GM12878 (cell line): ENCODE measurements around the gene MARCHF10. TPM values are rescaled to one million over a fixed set of nuclear protein-coding genes. Genes with fewer than 3 reads are reported as not detected.

Source experiments
- ATAC-seq: fragments of 200-7000 bp; cut with Tn5 transposase; 3 replicates; pipeline ENCODE4 v1.9.1; 2020; ENCODE audit warnings: mild to moderate bottlenecking, moderate library complexity
- BruUV-seq: library from RNA; stranded (reverse); fragments of 400-500 nt; replicated peaks from 2 replicates; lab custom pipeline; 2021; lab: Mats Ljungman, UMichigan
- CTCF ChIA-PET: fragments of 300-600 bp; sonication (Branson Sonifier 250); formaldehyde crosslinking; extraction: SDS; loops from one replicate; lab custom pipeline; 2021; ENCODE audit warnings: inconsistent platforms; lab: Yijun Ruan, JAX
- POLR2A ChIA-PET: fragments of 350-600 bp; formaldehyde crosslinking; extraction: SDS; loops from one replicate; lab custom pipeline; 2021; ENCODE audit warnings: inconsistent platforms; lab: Charles Lee
- RAD21 ChIA-PET: fragments of 300-600 bp; sonication (Branson Sonifier 250); formaldehyde crosslinking; loops from one replicate; lab custom pipeline; 2023; ENCODE audit warnings: antibody characterized with exemption; ENCODE audit not compliant: unreplicated experiment; lab: Charles Lee
- SMC1A ChIA-PET: fragments of 300-600 bp; sonication (Branson Sonifier 250); formaldehyde crosslinking; loops from one replicate; lab custom pipeline; 2023; ENCODE audit not compliant: unreplicated experiment, uncharacterized antibody; lab: Charles Lee
- DNase-seq: peaks from one replicate; pipeline ENCODE4 v3.0.0-alpha.2; 2011; ENCODE audit warnings: low read depth, low spot score
- FAIRE-seq: peaks from 3 replicates; lab custom pipeline; 2011; peaks lifted over from hg19 to GRCh38; lab: Jason Lieb, UNC
- H2AFZ ChIP-seq: 2 replicates; pipeline ENCODE4 v1.6.0; 2011; ENCODE audit warnings: low read depth, low read length, control low read depth; ENCODE audit not compliant: control insufficient read depth
- H3K27ac ChIP-seq: 2 replicates; pipeline ENCODE4 v1.5.1; 2011; ENCODE audit warnings: control low read depth; ENCODE audit not compliant: control insufficient read depth, insufficient read depth
- H3K27me3 ChIP-seq, 2 experiments: replicated peaks in 1 of 2; 2 replicates each; pipeline versions ENCODE4 v1.6.0 to v1.6.1; 2011; ENCODE audit warnings: low read length in 1 of 2; ENCODE audit not compliant: control insufficient read depth in 2 of 2, insufficient read depth in 2 of 2
- H3K36me3 ChIP-seq, 2 experiments: 2 replicates each; pipeline ENCODE4 v1.5.1; 2011; ENCODE audit warnings: low read length in 1 of 2; ENCODE audit not compliant: control insufficient read depth in 2 of 2, insufficient read depth in 2 of 2
- H3K4me1 ChIP-seq: 2 replicates; pipeline ENCODE4 v1.6.1; 2011; ENCODE audit warnings: mild to moderate bottlenecking, low read length, moderate library complexity, mixed read lengths; ENCODE audit not compliant: control insufficient read depth, insufficient read depth
- H3K4me2 ChIP-seq: 2 replicates; pipeline ENCODE4 v1.6.0; 2011; ENCODE audit warnings: control low read depth; ENCODE audit not compliant: control insufficient read depth, insufficient read depth
- H3K4me3 ChIP-seq: fragments of 200-600 bp; sonication (generic); 2 replicates; pipeline ENCODE4 v1.5.1; 2016
- H3K79me2 ChIP-seq: 2 replicates; pipeline ENCODE4 v1.6.0; 2011; ENCODE audit warnings: low read length; ENCODE audit not compliant: control insufficient read depth, insufficient read depth
- H3K9ac ChIP-seq: 2 replicates; pipeline ENCODE4 v1.8.0; 2011; ENCODE audit warnings: low read length, control low read depth, mixed read lengths; ENCODE audit not compliant: control insufficient read depth, insufficient read depth
- H3K9me3 ChIP-seq: replicated peaks from 3 replicates; pipeline ENCODE4 v1.5.1; 2011; ENCODE audit warnings: mild to moderate bottlenecking, low read length; ENCODE audit not compliant: control insufficient read depth, insufficient read depth
- H4K20me1 ChIP-seq: 2 replicates; pipeline ENCODE4 v1.6.0; 2011; ENCODE audit not compliant: control insufficient read depth, insufficient read depth
- BCL11A ChIP-seq: IDR thresholded peaks from 2 replicates; pipeline ENCODE4 v1.6.1; 2011; ENCODE audit warnings: low read depth, low read length
- CREB1 ChIP-seq: IDR thresholded peaks from 2 replicates; pipeline ENCODE4 v1.6.1; 2012; ENCODE audit warnings: low read depth, mild to moderate bottlenecking, inconsistent platforms
- ETV6 ChIP-seq, 2 experiments: fragments of 450-650 bp in 1 of 2; IDR thresholded peaks in 1 of 2; conservative IDR thresholded peaks in 1 of 2; 2 replicates each; pipeline ENCODE4 v1.6.1; 2014; ENCODE audit warnings: antibody characterized with exemption in 1 of 2, borderline replicate concordance in 1 of 2, low read depth in 1 of 2, mild to moderate bottlenecking in 1 of 2, moderate library complexity in 1 of 2
- GATAD2B ChIP-seq: fragments of 450-650 bp; conservative IDR thresholded peaks from 2 replicates; pipeline ENCODE4 v1.6.1; 2017; ENCODE audit warnings: low read depth, mild to moderate bottlenecking, moderate library complexity
- IRF3 ChIP-seq: fragments of 450-650 bp; IDR thresholded peaks from 2 replicates; pipeline ENCODE4 v1.6.1; 2014; ENCODE audit warnings: mild to moderate bottlenecking
- MTA2 ChIP-seq: fragments of 450-650 bp; IDR thresholded peaks from 2 replicates; pipeline ENCODE4 v1.6.1; 2016; ENCODE audit warnings: low read depth, mild to moderate bottlenecking, moderate library complexity
- MYB ChIP-seq: fragments of 150-350 bp; IDR thresholded peaks from 2 replicates; pipeline ENCODE4 v1.6.1; 2014; ENCODE audit warnings: mild to moderate bottlenecking, low read depth, low read length, borderline replicate concordance
- REST ChIP-seq: IDR thresholded peaks from 2 replicates; pipeline ENCODE4 v1.6.1; 2012; ENCODE audit warnings: mild to moderate bottlenecking, low read depth, low read length
- TCF3 ChIP-seq: IDR thresholded peaks from 2 replicates; pipeline ENCODE4 v1.6.1; 2012; ENCODE audit warnings: low read depth, mild to moderate bottlenecking, low read length, borderline replicate concordance; ENCODE audit not compliant: insufficient read depth
- ZNF384 ChIP-seq: IDR thresholded peaks from 2 replicates; pipeline ENCODE4 v1.6.1; 2012; ENCODE audit warnings: low read depth, mild to moderate bottlenecking, low read length, improper control_type of control experiment, borderline replicate concordance
- WGBS: methylation state at CpG from one replicate; pipeline ENCODE4 v1.1.6; 2016; ENCODE audit warnings: low lambda C conversion rate; ENCODE audit not compliant: insufficient replicate concordance, insufficient coverage; ENCODE audit errors: missing lambda C conversion rate; 5-methylcytosine and 5-hydroxymethylcytosine counted together
- in situ Hi-C: fragments of 300-500 bp; cut with MboI; formaldehyde crosslinking; loops from 9 replicates; pipeline ENCODE4 v1.14.3; 2018; ENCODE audit warnings: mixed read lengths
- intact Hi-C: fragments of 100-400 bp; cut with micrococcal nuclease; formaldehyde crosslinking; loops from one replicate; pipeline ENCODE4 v1.14.2; 2022; ENCODE audit not compliant: unreplicated experiment
- polyA plus RNA-seq, 11 experiments: library from polyadenylated mRNA; depleted of rRNA in 4 of 11; unstranded in 6 of 11; stranded (reverse) in 5 of 11; fragments of >200 nt; fragmentation: Nextera tagmentation in 4 of 11; fragmentation: Illumina TruSeq in 1 of 11; extraction: Ambion mirVana in 4 of 11; extraction: Trizol in 1 of 11; gene quantifications; 1 replicate in 1 of 11; 2 replicates in 10 of 11; pipeline versions ENCODE4 v1.2.1 to v1.2.3, GENCODE V29; 2011 to 2016; ENCODE audit warnings: inconsistent platforms in 2 of 11, missing spikeins in 2 of 11, low read depth in 1 of 11
- total RNA-seq, 4 experiments: library from RNA; depleted of rRNA in 3 of 4; stranded (reverse); fragments of >200 nt in 3 of 4; fragmentation: Illumina TruSeq in 1 of 4; extraction: Trizol in 1 of 4; gene quantifications; 2 replicates each; pipeline versions ENCODE4 v1.2.1 to v1.2.3, GENCODE V29; 2013 to 2021
- TF ChIP-seq, protein P1 (sequence below): fragments of 450-650 bp; IDR thresholded peaks from 2 replicates; pipeline ENCODE4 v1.6.1; 2017; ENCODE audit warnings: antibody characterized with exemption, mild to moderate bottlenecking, moderate library complexity
- TF ChIP-seq, protein P2 (sequence below): IDR thresholded peaks from 2 replicates; pipeline ENCODE4 v1.6.1; 2012; ENCODE audit warnings: low read depth, low read length, improper control_type of control experiment

MARCHF10 gene
- total and polyA plus RNA-seq, 10 of the 15 experiments (the other 5 are each of a cell fraction or from before 2014, with no cell fraction given): 0.11 to 0.24 TPM; not detected in 8

GRCh38 chr17:62690168-62690897 is 117.8 kb downstream of the MARCHF10 start (continued):
- TF ChIP-seq, protein P1, sequence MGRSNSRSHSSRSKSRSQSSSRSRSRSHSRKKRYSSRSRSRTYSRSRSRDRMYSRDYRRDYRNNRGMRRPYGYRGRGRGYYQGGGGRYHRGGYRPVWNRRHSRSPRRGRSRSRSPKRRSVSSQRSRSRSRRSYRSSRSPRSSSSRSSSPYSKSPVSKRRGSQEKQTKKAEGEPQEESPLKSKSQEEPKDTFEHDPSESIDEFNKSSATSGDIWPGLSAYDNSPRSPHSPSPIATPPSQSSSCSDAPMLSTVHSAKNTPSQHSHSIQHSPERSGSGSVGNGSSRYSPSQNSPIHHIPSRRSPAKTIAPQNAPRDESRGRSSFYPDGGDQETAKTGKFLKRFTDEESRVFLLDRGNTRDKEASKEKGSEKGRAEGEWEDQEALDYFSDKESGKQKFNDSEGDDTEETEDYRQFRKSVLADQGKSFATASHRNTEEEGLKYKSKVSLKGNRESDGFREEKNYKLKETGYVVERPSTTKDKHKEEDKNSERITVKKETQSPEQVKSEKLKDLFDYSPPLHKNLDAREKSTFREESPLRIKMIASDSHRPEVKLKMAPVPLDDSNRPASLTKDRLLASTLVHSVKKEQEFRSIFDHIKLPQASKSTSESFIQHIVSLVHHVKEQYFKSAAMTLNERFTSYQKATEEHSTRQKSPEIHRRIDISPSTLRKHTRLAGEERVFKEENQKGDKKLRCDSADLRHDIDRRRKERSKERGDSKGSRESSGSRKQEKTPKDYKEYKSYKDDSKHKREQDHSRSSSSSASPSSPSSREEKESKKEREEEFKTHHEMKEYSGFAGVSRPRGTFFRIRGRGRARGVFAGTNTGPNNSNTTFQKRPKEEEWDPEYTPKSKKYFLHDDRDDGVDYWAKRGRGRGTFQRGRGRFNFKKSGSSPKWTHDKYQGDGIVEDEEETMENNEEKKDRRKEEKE: no peak
- TF ChIP-seq MTA2 (no peak), GATAD2B (no peak), BCL11A (no peak), TCF3 (no peak), ZNF384 (no peak)
- TF ChIP-seq, protein P2, sequence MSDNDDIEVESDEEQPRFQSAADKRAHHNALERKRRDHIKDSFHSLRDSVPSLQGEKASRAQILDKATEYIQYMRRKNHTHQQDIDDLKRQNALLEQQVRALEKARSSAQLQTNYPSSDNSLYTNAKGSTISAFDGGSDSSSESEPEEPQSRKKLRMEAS: no peak

GRCh38 chr17:62689441-62690167 is 118.5 kb downstream of the MARCHF10 start:
- intact Hi-C loops: no loop called here
- FAIRE-seq (no peak), ATAC-seq (no peak), DNase-seq (no peak)
- Histone ChIP-seq H3K9ac (no peak overlapping the region), H2AFZ (no peak overlapping the region), H3K4me1 (no peaks in the 10 kb centered on the region), H3K27ac (no peak overlapping the region), H3K4me2 (no peak overlapping the region), H3K27me3 (no peaks in the 10 kb centered on the region), H3K36me3 (no peaks in the 10 kb centered on the region), H3K4me3 (no peak overlapping the region), H3K79me2 (no peaks in the 10 kb centered on the region), H4K20me1 (no peaks in the 10 kb centered on the region), H3K9me3 (no peaks in the 10 kb centered on the region)
- ChIA-PET CTCF (no interaction called here), RAD21 (no interaction called here), POLR2A (no interaction called here), SMC1A (no interaction called here)
- WGBS: 79% methylated on average over 21 of the region's 37 CpGs
- in situ Hi-C loops: loop anchor here (10.0 kb wide), 1 partner anchor 715 kb away; no protein-coding TSS in a partner anchor
- BruUV-seq: no TSS peak
- TF ChIP-seq TCF3: no peak
- no peak for TF ChIP-seq CREB1
- TF ChIP-seq ETV6 (conservative IDR thresholded peaks at IDR 0.05 in 1 of 2, IDR thresholded peaks at IDR 0.05 in 1 of 2; ENCODE audit: borderline replicate concordance in 1 of 2, low read depth in 1 of 2): no peak
- no peak for TF ChIP-seq MYB
- TF ChIP-seq REST: no peak
- TF ChIP-seq IRF3: no peak
